HEK293T (cell line): ENCODE measurements around the gene AKT2.

Experiments used
- CTCF ChIA-PET: fragments of 350-600 bp; formaldehyde crosslinking; extraction: SDS; loops from one replicate; lab custom pipeline; 2021; ENCODE audit warnings: antibody characterized with exemption, inconsistent platforms; lab: Yijun Ruan, JAX
- POLR2A ChIA-PET: fragments of 350-600 bp; formaldehyde crosslinking; extraction: SDS; loops from one replicate; lab custom pipeline; 2020; ENCODE audit warnings: antibody characterized with exemption, inconsistent platforms; lab: Yijun Ruan, JAX
- DNase-seq: peaks from one replicate; pipeline ENCODE4 v3.0.0; 2012; ENCODE audit warnings: mixed read lengths; ENCODE audit errors: extremely low spot score
- ARNT ChIP-seq: fragments of 450-650 bp; IDR thresholded peaks from 2 replicates; pipeline ENCODE4 v1.6.1; 2017; ENCODE audit warnings: mild to moderate bottlenecking
- BHLHE40 ChIP-seq: fragments of 450-650 bp; IDR thresholded peaks from 2 replicates; pipeline ENCODE4 v1.6.1; 2016; ENCODE audit warnings: mild to moderate bottlenecking, moderate library complexity, borderline replicate concordance
- CTBP1 ChIP-seq: fragments of 450-650 bp; IDR thresholded peaks from 2 replicates; pipeline ENCODE4 v1.6.1; 2016; ENCODE audit warnings: borderline replicate concordance
- ELF4 ChIP-seq: fragments of 450-650 bp; IDR thresholded peaks from 2 replicates; pipeline ENCODE4 v1.6.1; 2017; ENCODE audit warnings: antibody characterized with exemption
- FOXA1 ChIP-seq: fragments of 450-650 bp; IDR thresholded peaks from 2 replicates; pipeline ENCODE4 v1.6.1; 2016; ENCODE audit warnings: mild to moderate bottlenecking
- FOXK2 ChIP-seq: fragments of 450-650 bp; IDR thresholded peaks from 2 replicates; pipeline ENCODE4 v1.6.1; 2016; ENCODE audit warnings: mild to moderate bottlenecking
- FOXM1 ChIP-seq: fragments of 450-650 bp; IDR thresholded peaks from 2 replicates; pipeline ENCODE4 v1.6.1; 2017; ENCODE audit warnings: mild to moderate bottlenecking, borderline replicate concordance
- HDGF ChIP-seq: fragments of 450-650 bp; IDR thresholded peaks from 2 replicates; pipeline ENCODE4 v1.6.1; 2017; ENCODE audit warnings: antibody characterized with exemption, borderline replicate concordance
- L3MBTL2 ChIP-seq: fragments of 450-650 bp; conservative IDR thresholded peaks from 2 replicates; pipeline ENCODE4 v1.6.1; 2016; ENCODE audit warnings: mild to moderate bottlenecking
- LEF1 ChIP-seq: fragments of 450-650 bp; IDR thresholded peaks from 2 replicates; pipeline ENCODE4 v1.6.1; 2017; ENCODE audit warnings: mild to moderate bottlenecking, borderline replicate concordance
- NFRKB ChIP-seq: fragments of 450-650 bp; IDR thresholded peaks from 2 replicates; pipeline ENCODE4 v1.6.1; 2016; ENCODE audit warnings: mild to moderate bottlenecking, moderate library complexity
- PKNOX1 ChIP-seq: fragments of 450-650 bp; IDR thresholded peaks from 2 replicates; pipeline ENCODE4 v1.6.1; 2016
- SP1 ChIP-seq: fragments of 450-650 bp; IDR thresholded peaks from 2 replicates; pipeline ENCODE4 v1.6.1; 2017
- SUZ12 ChIP-seq: fragments of 450-650 bp; IDR thresholded peaks from 2 replicates; pipeline ENCODE4 v1.6.1; 2016; ENCODE audit warnings: mild to moderate bottlenecking
- TARDBP ChIP-seq: fragments of 450-650 bp; IDR thresholded peaks from 2 replicates; pipeline ENCODE4 v1.6.1; 2016
- ZNF384 ChIP-seq: fragments of 450-650 bp; IDR thresholded peaks from 2 replicates; pipeline ENCODE4 v1.6.1; 2016

AKT2 gene

GRCh38 chr19:40265763-40266099, 19.4 kb downstream of the AKT2 start:
- CTCF ChIA-PET = no interaction called here
- no peak for TF ChIP-seq ARNT
- TF ChIP-seq ELF4 = no peak
- no peak for TF ChIP-seq CTBP1
- no peak for TF ChIP-seq LEF1
- no peak for TF ChIP-seq HDGF
- no peak for TF ChIP-seq ZNF384
- TF ChIP-seq NFRKB = no peak

GRCh38 chr19:40265055-40265762, 19.9 kb downstream of the AKT2 start:
- TF ChIP-seq NFRKB (no peak), L3MBTL2 (no peak), ELF4 (no peak), PKNOX1 (no peak), FOXM1 (no peak), TARDBP (no peak), SP1 (no peak), LEF1 (no peak), HDGF (no peak), FOXK2 (no peak), ZNF384 (no peak), BHLHE40 (no peak), CTBP1 (no peak), ARNT (no peak), SUZ12 (no peak)
- POLR2A ChIA-PET = no interaction called here
- no peak for DNase-seq
- CTCF ChIA-PET = no interaction called here

More at GRCh38 chr19:40265763-40266099, 19.4 kb downstream of the AKT2 start:
- no peak for DNase-seq
- POLR2A ChIA-PET = no interaction called here

GRCh38 chr19:40264314-40265054, 20.7 kb downstream of the AKT2 start:
- no peak for DNase-seq
- CTCF ChIA-PET = no interaction called here
- POLR2A ChIA-PET = no interaction called here
- TF ChIP-seq TARDBP = no peak
- TF ChIP-seq ARNT = no peak
- no peak for TF ChIP-seq NFRKB
- no peak for TF ChIP-seq FOXK2
- no peak for TF ChIP-seq HDGF
- no peak for TF ChIP-seq PKNOX1
- no peak for TF ChIP-seq CTBP1

GRCh38 chr19:40263440-40264313, 21.5 kb downstream of the AKT2 start:
- CTCF ChIA-PET = no interaction called here
- TF ChIP-seq L3MBTL2 = no peak
- POLR2A ChIA-PET = no interaction called here
- DNase-seq = no peak

GRCh38 chr19:40262422-40262821, 22.7 kb downstream of the AKT2 start:
- no peak for DNase-seq
- ChIA-PET POLR2A (no interaction called here), CTCF (no interaction called here)
- no peak for TF ChIP-seq FOXM1
- no peak for TF ChIP-seq NFRKB
- no peak for TF ChIP-seq TARDBP
- TF ChIP-seq ZNF384 = no peak
- TF ChIP-seq ELF4 = no peak
- no peak for TF ChIP-seq HDGF
- no peak for TF ChIP-seq FOXA1
- TF ChIP-seq SUZ12 = no peak
- TF ChIP-seq LEF1 = no peak
- TF ChIP-seq BHLHE40 = no peak

- no peak for TF ChIP-seq LEF1
- no peak for TF ChIP-seq SP1
- TF ChIP-seq HDGF = no peak
- no peak for TF ChIP-seq FOXA1
- no peak for TF ChIP-seq ZNF384
- no peak for TF ChIP-seq FOXM1
- no peak for TF ChIP-seq FOXK2
- TF ChIP-seq SUZ12 = no peak
- no peak for TF ChIP-seq ELF4
- TF ChIP-seq PKNOX1 = no peak
- TF ChIP-seq TARDBP = no peak
- TF ChIP-seq NFRKB = no peak
- no peak for TF ChIP-seq BHLHE40
- TF ChIP-seq L3MBTL2 = no peak
- no peak for TF ChIP-seq CTBP1
- no peak for TF ChIP-seq ARNT
- ChIA-PET CTCF (no interaction called here), POLR2A (no interaction called here)
- DNase-seq = no peak
These were observed 23.5 kb downstream of the AKT2 start for GRCh38 chr19:40261631-40262030.
